WERI-Rb-1 (cell line): Measurements from ENCODE around the gene POLR3C.

Experiments
- DNase-seq: peaks from one replicate; pipeline ENCODE4 v3.0.0-alpha.2; 2020
- H3K27ac ChIP-seq: fragments of 250-450 bp; sonication (Bioruptor Pico); 2 replicates; pipeline ENCODE4 v1.5.1; 2020; ENCODE audit warnings: mild to moderate bottlenecking, moderate library complexity
- H3K27me3 ChIP-seq: fragments of 250-450 bp; sonication (Bioruptor Pico); 2 replicates; pipeline ENCODE4 v1.5.1; 2021; ENCODE audit warnings: mild to moderate bottlenecking, low read depth, moderate library complexity; ENCODE audit not compliant: insufficient read depth, severe bottlenecking
- H3K36me3 ChIP-seq: fragments of 250-450 bp; sonication (Bioruptor Pico); 2 replicates; pipeline ENCODE4 v1.5.1; 2020; ENCODE audit warnings: mild to moderate bottlenecking, moderate library complexity
- H3K4me3 ChIP-seq: 2 replicates; pipeline ENCODE4 v1.5.1; 2011; ENCODE audit warnings: low read depth, mild to moderate bottlenecking, control low read depth, low read length
- H3K9me3 ChIP-seq: fragments of 250-450 bp; sonication (Bioruptor Pico); 2 replicates; pipeline ENCODE4 v1.5.1; 2021; ENCODE audit warnings: mild to moderate bottlenecking, moderate library complexity; ENCODE audit not compliant: severe bottlenecking
- CTCF ChIP-seq: IDR thresholded peaks from 2 replicates; pipeline ENCODE4 v1.5.1; 2011; ENCODE audit warnings: low read depth, mild to moderate bottlenecking, control low read depth, inconsistent platforms, low read length

The POLR3C gene

GRCh38 chr1:145859491-145860023 lies 35.6 kb downstream of the POLR3C start:
- Histone ChIP-seq H3K36me3 (peaks cover 23% of the 10 kb centered on the region), H3K27me3 (no peaks in the 10 kb centered on the region), H3K9me3 (no peaks in the 10 kb centered on the region), H3K27ac (peak overlapping the region; percentile 92), H3K4me3 (peak overlapping the region; percentile 94)
- peak; percentile 100 for DNase-seq
- 0 out of 2 replicates have a peak, but pooled peaks have one; percentile 0 for TF ChIP-seq CTCF

- DNase-seq: no peak
- no peaks in the 10 kb centered on the region for H3K36me3 ChIP-seq
- H3K9me3 ChIP-seq: no peaks in the 10 kb centered on the region
- TF ChIP-seq CTCF: no peak
- no peaks in the 10 kb centered on the region for H3K27me3 ChIP-seq
- H3K27ac ChIP-seq: no peak overlapping the region
- H3K4me3 ChIP-seq: no peak overlapping the region
These were observed 39.5 kb downstream of the POLR3C start for GRCh38 chr1:145863282-145864018.

GRCh38 chr1:145868232-145868631 lies 44.2 kb downstream of the POLR3C start:
- H3K4me3 ChIP-seq: no peak overlapping the region
- no peaks in the 10 kb centered on the region for H3K36me3 ChIP-seq
- DNase-seq: no peak
- no peaks in the 10 kb centered on the region for H3K27me3 ChIP-seq
- H3K27ac ChIP-seq: no peak overlapping the region
- TF ChIP-seq CTCF: no peak
- no peaks in the 10 kb centered on the region for H3K9me3 ChIP-seq

GRCh38 chr1:145871994-145872924 lies 48.3 kb downstream of the POLR3C start:
- TF ChIP-seq CTCF: no peak
- no peaks in the 10 kb centered on the region for H3K27me3 ChIP-seq
- no peak overlapping the region for H3K4me3 ChIP-seq
- DNase-seq: no peak
- H3K27ac ChIP-seq: no peak overlapping the region
- no peaks in the 10 kb centered on the region for H3K9me3 ChIP-seq
- no peaks in the 10 kb centered on the region for H3K36me3 ChIP-seq

- Histone ChIP-seq H3K9me3 (no peaks in the 10 kb centered on the region), H3K4me3 (no peak overlapping the region), H3K36me3 (no peaks in the 10 kb centered on the region), H3K27ac (no peak overlapping the region), H3K27me3 (no peaks in the 10 kb centered on the region)
- TF ChIP-seq CTCF: no peak
- DNase-seq: no peak
These were observed 50.6 kb downstream of the POLR3C start for GRCh38 chr1:145874646-145875045.
